Kidney epithelial cell (primary cell): Measurements from ENCODE around the gene NDUFA13. TPM values are rescaled to one million over a fixed set of nuclear protein-coding genes. Genes with fewer than 3 reads are reported as not detected.

ENCODE experiments used
- DNase-seq: peaks from one replicate; pipeline ENCODE4 v3.0.0-alpha.2; 2010; ENCODE audit warnings: low read depth
- H3K27me3 ChIP-seq: 2 replicates; pipeline ENCODE4 v1.6.0; 2011; ENCODE audit warnings: low read length; ENCODE audit not compliant: control insufficient read depth, insufficient read depth
- H3K36me3 ChIP-seq: 2 replicates; pipeline ENCODE4 v1.5.1; 2011; ENCODE audit warnings: low read length; ENCODE audit not compliant: control insufficient read depth, insufficient read depth
- H3K4me3 ChIP-seq: 2 replicates; pipeline ENCODE4 v1.5.1; 2011; ENCODE audit warnings: low read depth, mild to moderate bottlenecking, control low read depth, low read length
- total RNA-seq: library from RNA; depleted of rRNA; stranded (reverse); fragments of >200 nt; gene quantifications from 2 replicates; pipeline ENCODE4 v1.2.3, GENCODE V29; 2015
- TF ChIP-seq, protein P1 (sequence below): IDR thresholded peaks from 2 replicates; pipeline ENCODE4 v1.5.1; 2011; ENCODE audit warnings: mild to moderate bottlenecking, moderate library complexity, low read length, control low read depth, inconsistent platforms; ENCODE audit not compliant: insufficient read depth, poor library complexity, severe bottlenecking

NDUFA13 gene
- total RNA-seq, 1 donor from 2014 or later = 58.8 TPM

DNA sequence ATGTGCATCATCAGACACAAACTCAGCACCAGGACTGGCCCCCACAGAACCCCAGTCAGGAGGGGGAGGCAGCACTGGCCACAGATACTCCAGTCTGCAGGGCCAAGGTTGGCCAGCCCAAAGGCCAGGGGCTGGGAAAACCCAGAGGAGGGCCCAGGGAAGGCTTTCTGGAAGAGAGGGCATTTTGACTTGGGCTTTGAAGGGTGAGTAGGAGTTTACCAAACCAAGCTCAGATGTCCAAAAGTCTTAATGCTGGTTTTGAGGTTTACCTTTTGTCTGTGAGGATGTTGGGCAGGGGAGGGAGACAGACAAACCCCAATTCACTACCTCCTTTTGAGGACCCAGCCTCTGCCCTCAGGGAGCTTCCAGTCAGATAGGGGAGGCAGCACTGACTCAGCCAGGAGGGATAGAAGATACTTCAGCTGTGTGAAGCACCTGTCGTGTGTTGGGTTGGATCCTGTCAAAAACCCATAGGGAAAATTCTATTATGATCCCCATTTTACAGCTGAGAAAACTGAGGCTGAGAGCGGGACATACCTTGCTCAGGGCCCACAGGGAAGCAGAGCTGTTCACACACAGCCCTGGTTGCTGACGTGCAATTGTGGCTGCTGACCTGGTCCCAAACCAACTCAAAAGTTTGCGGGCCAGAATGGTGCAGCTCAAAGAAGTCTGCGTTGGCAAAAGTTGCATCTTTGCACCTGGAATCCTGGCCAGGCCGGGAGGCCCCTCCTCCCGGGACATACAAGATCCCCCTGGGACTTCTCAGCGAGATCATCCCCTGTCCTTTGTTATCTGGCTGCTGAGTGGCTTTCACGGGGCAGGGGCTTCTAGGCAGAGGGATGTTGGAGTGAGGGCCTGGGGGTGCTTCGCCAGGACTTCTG lies 35.2 kb downstream of the NDUFA13 start:
- no peak for DNase-seq
- H3K4me3 ChIP-seq = no peak overlapping the region
- TF ChIP-seq, protein P1, sequence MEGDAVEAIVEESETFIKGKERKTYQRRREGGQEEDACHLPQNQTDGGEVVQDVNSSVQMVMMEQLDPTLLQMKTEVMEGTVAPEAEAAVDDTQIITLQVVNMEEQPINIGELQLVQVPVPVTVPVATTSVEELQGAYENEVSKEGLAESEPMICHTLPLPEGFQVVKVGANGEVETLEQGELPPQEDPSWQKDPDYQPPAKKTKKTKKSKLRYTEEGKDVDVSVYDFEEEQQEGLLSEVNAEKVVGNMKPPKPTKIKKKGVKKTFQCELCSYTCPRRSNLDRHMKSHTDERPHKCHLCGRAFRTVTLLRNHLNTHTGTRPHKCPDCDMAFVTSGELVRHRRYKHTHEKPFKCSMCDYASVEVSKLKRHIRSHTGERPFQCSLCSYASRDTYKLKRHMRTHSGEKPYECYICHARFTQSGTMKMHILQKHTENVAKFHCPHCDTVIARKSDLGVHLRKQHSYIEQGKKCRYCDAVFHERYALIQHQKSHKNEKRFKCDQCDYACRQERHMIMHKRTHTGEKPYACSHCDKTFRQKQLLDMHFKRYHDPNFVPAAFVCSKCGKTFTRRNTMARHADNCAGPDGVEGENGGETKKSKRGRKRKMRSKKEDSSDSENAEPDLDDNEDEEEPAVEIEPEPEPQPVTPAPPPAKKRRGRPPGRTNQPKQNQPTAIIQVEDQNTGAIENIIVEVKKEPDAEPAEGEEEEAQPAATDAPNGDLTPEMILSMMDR = no peak
- H3K27me3 ChIP-seq = peaks cover 6% of the 10 kb centered on the region
- H3K36me3 ChIP-seq = no peaks in the 10 kb centered on the region

DNA sequence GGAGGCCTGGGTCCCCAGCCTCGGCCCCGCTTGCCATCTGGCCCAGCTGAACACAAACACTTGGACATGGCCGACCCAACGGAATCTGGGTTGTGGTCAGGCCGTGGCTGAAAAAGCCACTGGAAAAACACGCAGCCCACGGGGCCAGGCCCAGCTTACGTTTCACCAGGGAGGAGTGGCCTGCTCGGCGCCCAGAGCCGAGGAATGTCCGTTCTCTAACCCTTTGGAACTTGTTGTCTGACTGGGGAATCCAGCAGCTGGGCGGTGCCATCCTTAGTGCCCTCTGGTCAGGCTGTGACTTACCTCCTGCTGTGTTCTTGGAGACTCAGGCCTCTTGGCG lies 35.8 kb downstream of the NDUFA13 start:
- no peak for DNase-seq

DNA sequence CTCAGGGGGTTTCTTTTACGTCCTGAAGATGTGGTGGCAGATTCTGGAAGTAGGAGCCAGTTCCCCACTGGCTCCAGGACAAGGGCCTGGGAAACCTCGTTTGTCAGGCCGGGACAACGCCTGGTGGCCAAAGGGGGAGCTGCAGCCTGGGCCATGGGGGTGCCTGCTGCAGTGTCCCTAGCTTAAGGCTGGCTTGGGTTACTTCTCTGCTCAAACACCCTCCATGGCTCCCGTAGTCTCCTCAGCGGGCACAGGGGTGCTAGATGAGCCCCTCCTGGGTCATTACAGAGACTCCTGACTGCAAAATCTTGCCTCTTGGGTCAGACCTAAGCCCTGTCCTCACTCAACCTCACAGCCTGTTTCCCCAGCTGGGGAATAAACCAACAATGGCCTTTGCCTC lies 36.8 kb downstream of the NDUFA13 start:
- Histone ChIP-seq H3K36me3 (no peaks in the 10 kb centered on the region), H3K27me3 (no peaks in the 10 kb centered on the region), H3K4me3 (no peak overlapping the region)
- no peak for DNase-seq
- TF ChIP-seq, protein P1 = peak; percentile 77

More for the DNA sequence above, 35.8 kb downstream of the NDUFA13 start:
- Histone ChIP-seq H3K27me3 (peaks cover 6% of the 10 kb centered on the region), H3K36me3 (no peaks in the 10 kb centered on the region), H3K4me3 (no peak overlapping the region)
- TF ChIP-seq, protein P1 = no peak

DNA sequence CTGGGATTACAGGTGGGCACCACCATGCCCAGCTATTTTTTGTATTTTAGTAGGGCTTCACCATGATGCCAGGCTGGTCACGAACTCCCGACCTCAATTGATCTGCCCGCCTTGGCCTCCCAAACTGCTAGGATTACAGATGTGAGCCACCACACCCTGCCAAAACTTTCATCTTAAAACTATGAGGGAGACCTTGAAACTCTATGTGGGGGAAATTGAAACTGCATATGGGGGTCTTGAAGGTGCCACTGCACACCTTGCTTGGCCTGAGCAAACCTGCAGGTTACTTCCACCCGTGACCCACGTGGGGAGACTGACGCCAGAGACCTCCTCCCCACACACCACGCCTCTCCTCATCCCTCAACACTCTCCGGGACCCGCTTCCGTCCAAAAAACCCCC lies 37.6 kb downstream of the NDUFA13 start:
- DNase-seq = no peak
- TF ChIP-seq, protein P1 = no peak
- Histone ChIP-seq H3K27me3 (no peaks in the 10 kb centered on the region), H3K4me3 (no peak overlapping the region), H3K36me3 (no peaks in the 10 kb centered on the region)

DNA sequence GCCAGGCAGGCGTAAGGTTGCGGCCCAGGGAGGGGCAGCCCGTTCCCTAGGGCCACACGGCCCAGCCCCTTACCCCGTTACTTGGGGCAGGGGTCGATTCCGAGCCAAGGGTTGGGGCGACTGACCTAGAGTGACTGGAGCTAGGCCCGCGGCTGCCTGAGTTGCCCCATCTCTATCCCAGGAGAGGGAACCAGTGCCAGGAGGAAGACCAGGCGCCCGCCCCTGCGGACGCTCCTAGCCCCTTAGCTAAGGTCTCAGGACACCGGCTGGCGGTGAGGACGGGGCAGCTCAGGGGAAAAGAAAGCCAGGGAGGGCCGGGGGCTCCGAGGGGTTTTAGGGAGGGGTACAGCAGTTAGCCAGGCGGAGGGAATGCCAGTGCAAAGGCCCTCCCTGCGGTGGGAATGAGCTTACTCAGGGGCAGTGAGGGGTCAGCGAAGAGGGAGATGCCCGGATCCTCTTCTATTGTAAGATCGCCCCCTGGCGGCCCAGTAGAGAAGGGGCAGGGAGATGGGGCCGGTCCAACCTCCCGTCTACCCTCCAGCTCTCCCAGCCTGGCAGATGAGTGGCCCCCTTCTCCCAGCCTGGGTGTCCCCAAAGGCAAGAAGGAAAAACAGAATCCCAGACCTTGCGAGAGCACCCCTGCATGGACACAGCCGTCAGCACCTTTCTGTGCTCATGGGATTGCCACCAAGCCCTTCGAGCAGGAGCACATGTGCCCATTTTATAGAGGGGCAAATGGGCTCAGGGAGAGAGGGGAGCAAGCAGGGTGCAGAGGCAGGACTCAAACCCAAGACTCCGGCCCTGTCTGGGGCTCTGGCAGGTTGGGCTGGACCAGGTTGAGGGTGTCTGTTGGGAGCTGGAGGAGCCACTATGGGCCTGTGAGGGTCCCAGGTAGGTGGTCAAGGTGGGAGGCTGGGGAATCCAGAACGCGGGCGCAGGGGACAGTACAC lies 38.3 kb downstream of the NDUFA13 start:
- no peak for DNase-seq
- TF ChIP-seq, protein P1 = peak; percentile 74
- Histone ChIP-seq H3K4me3 (no peak overlapping the region), H3K27me3 (no peaks in the 10 kb centered on the region), H3K36me3 (no peaks in the 10 kb centered on the region)
